Endothelial cell of umbilical vein (primary cell): ENCODE results near the gene NDUFAB1. TPM values are rescaled to one million over a fixed set of nuclear protein-coding genes. Genes with fewer than 3 reads are reported as not detected.

Experiments used
- BruUV-seq: library from RNA; stranded (reverse); fragments of 400-500 nt; replicated peaks from 2 replicates; lab custom pipeline; 2021; lab: Mats Ljungman, UMichigan
- CTCF ChIA-PET: fragments of 300-600, 350-600 bp; sonication (Branson Sonifier 250); formaldehyde crosslinking; loops from one replicate; lab custom pipeline; 2021; ENCODE audit warnings: antibody characterized with exemption, inconsistent platforms; lab: Charles Lee
- POLR2A ChIA-PET: fragments of 300-600, 350-600 bp; sonication (Branson Sonifier 250); formaldehyde crosslinking; loops from one replicate; lab custom pipeline; 2021; ENCODE audit warnings: antibody characterized with exemption, inconsistent platforms; lab: Charles Lee
- DNase-seq: peaks from one replicate; pipeline ENCODE4 v3.0.0-alpha.2; 2011; ENCODE audit warnings: low read depth, low spot score
- FAIRE-seq: peaks from 2 replicates; lab custom pipeline; 2011; peaks lifted over from hg19 to GRCh38; lab: Jason Lieb, UNC
- H2AFZ ChIP-seq: 2 replicates; pipeline ENCODE4 v1.6.0; 2012; ENCODE audit warnings: low read depth, low read length, control low read depth, inconsistent platforms
- H3K27ac ChIP-seq: 2 replicates; pipeline ENCODE4 v1.5.1; 2011; ENCODE audit warnings: low read depth, mild to moderate bottlenecking, control low read depth, low read length, moderate library complexity; ENCODE audit not compliant: insufficient read depth
- H3K27me3 ChIP-seq, 2 experiments: 2 replicates each; pipeline versions ENCODE4 v1.6.0 to v1.6.1; 2011; ENCODE audit warnings: low read length in 2 of 2, mixed read lengths in 1 of 2; ENCODE audit not compliant: control insufficient read depth in 2 of 2, insufficient read depth in 2 of 2
- H3K36me3 ChIP-seq, 2 experiments: 2 replicates in 1 of 2; 3 replicates in 1 of 2; pipeline ENCODE4 v1.5.1; 2011; ENCODE audit warnings: low read length in 2 of 2, mild to moderate bottlenecking in 1 of 2, moderate library complexity in 1 of 2; ENCODE audit not compliant: control insufficient read depth in 2 of 2, insufficient read depth in 2 of 2; ENCODE audit errors: extremely low read depth in 1 of 2
- H3K4me1 ChIP-seq: 3 replicates; pipeline ENCODE4 v1.5.1; 2011; ENCODE audit warnings: mild to moderate bottlenecking, low read length; ENCODE audit not compliant: control insufficient read depth, insufficient read depth; ENCODE audit errors: extremely low read depth
- H3K4me2 ChIP-seq: 2 replicates; pipeline ENCODE4 v1.6.1; 2011; ENCODE audit warnings: low read length, control low read depth, mixed read lengths; ENCODE audit not compliant: insufficient read depth
- H3K4me3 ChIP-seq, 3 experiments: fragments of 200-600 bp in 1 of 3; sonication (generic), shearing (Covaris generic) in 1 of 3; replicated peaks in 1 of 3; 2 replicates each; pipeline ENCODE4 v1.5.1; 2011 to 2016; ENCODE audit warnings: control low read depth in 3 of 3, low read length in 3 of 3, mild to moderate bottlenecking in 2 of 3, inconsistent platforms in 1 of 3, low read depth in 1 of 3, moderate library complexity in 1 of 3; ENCODE audit not compliant: insufficient read depth in 1 of 3
- H3K79me2 ChIP-seq: 2 replicates; pipeline ENCODE4 v1.6.0; 2012; ENCODE audit warnings: low read length, inconsistent platforms; ENCODE audit not compliant: control insufficient read depth, insufficient read depth
- H3K9ac ChIP-seq: replicated peaks from 2 replicates; pipeline ENCODE3; 2011; ENCODE audit warnings: low read length, control low read depth; ENCODE audit not compliant: insufficient read depth; ENCODE audit errors: extremely low read depth
- H3K9me1 ChIP-seq: replicated peaks from 3 replicates; pipeline ENCODE4 v1.6.0; 2011; ENCODE audit warnings: mild to moderate bottlenecking, low read length; ENCODE audit not compliant: control insufficient read depth, insufficient read depth; ENCODE audit errors: extremely low read depth
- H3K9me3 ChIP-seq: replicated peaks from 2 replicates; pipeline ENCODE4 v1.5.1; 2012; ENCODE audit warnings: low read length, inconsistent platforms; ENCODE audit not compliant: control insufficient read depth, insufficient read depth
- H4K20me1 ChIP-seq: replicated peaks from 2 replicates; pipeline ENCODE3; 2011; ENCODE audit warnings: mild to moderate bottlenecking, low read length; ENCODE audit not compliant: control insufficient read depth, insufficient read depth; ENCODE audit errors: extremely low read depth
- EZH2 ChIP-seq: IDR thresholded peaks from 2 replicates; pipeline ENCODE4 v1.6.1; 2012; ENCODE audit warnings: borderline replicate concordance, low read depth, mild to moderate bottlenecking, moderate library complexity, low read length, inconsistent platforms; ENCODE audit not compliant: severe bottlenecking
- FOS ChIP-seq: IDR thresholded peaks from 2 replicates; pipeline ENCODE4 v1.6.1; 2011; ENCODE audit warnings: mild to moderate bottlenecking, low read length, moderate library complexity, borderline replicate concordance; ENCODE audit not compliant: insufficient read depth
- GATA2 ChIP-seq: IDR thresholded peaks from 2 replicates; pipeline ENCODE4 v1.7.0; 2011; ENCODE audit warnings: low read depth, mild to moderate bottlenecking, moderate library complexity, mixed read lengths, low read length; ENCODE audit not compliant: insufficient read length, insufficient read depth
- JUN ChIP-seq: IDR thresholded peaks from 2 replicates; pipeline ENCODE4 v1.6.1; 2011; ENCODE audit warnings: borderline replicate concordance, low read depth; ENCODE audit not compliant: insufficient read length, insufficient read depth
- MYC ChIP-seq: IDR thresholded peaks from one replicate; pipeline ENCODE4 v1.6.1; 2011; ENCODE audit warnings: mild to moderate bottlenecking, low read depth, low read length
- POLR2A ChIP-seq: IDR thresholded peaks from 2 replicates; pipeline ENCODE4 v1.6.1; 2012; ENCODE audit warnings: low read depth, mild to moderate bottlenecking, control low read depth, low read length
- POLR2AphosphoS5 ChIP-seq: IDR thresholded peaks from 2 replicates; pipeline ENCODE4 v1.6.1; 2012; ENCODE audit warnings: low read depth, mild to moderate bottlenecking, control low read depth, low read length, moderate library complexity; ENCODE audit not compliant: insufficient read depth
- dilution Hi-C: fragments of 300-500 bp; cut with MboI; formaldehyde crosslinking; loops from one replicate; pipeline ENCODE4 v1.15.0; 2019; ENCODE audit warnings: low sequenced_read_pairs; ENCODE audit not compliant: extremely low pct_ligation_motif_present
- intact Hi-C: fragments of 100-400 bp; cut with micrococcal nuclease; formaldehyde crosslinking; loops from one replicate; pipeline ENCODE4 v1.10.0; 2022
- polyA plus RNA-seq, 4 experiments: library from polyadenylated mRNA; depleted of rRNA in 3 of 4; stranded (reverse) in 3 of 4; unstranded in 1 of 4; fragments of >200 nt; gene quantifications; 2 replicates each; pipeline versions ENCODE4 v1.2.1 to v1.2.3, GENCODE V29; 2011 to 2012; ENCODE audit warnings: missing spikeins in 1 of 4
- total RNA-seq: library from RNA; stranded (reverse); gene quantifications from 2 replicates; pipeline ENCODE4 v1.2.3, GENCODE V29; 2021
- TF ChIP-seq, protein P1 (sequence below), 2 donors: IDR thresholded peaks; 1 replicate in 1 of 2; 2 replicates in 1 of 2; pipeline ENCODE4 v1.5.1; 2011; ENCODE audit warnings: low read length in 2 of 2, mild to moderate bottlenecking in 2 of 2, moderate library complexity in 2 of 2, control low read depth in 1 of 2, inconsistent platforms in 1 of 2, low read depth in 1 of 2; ENCODE audit not compliant: insufficient read depth in 1 of 2; ENCODE audit errors: extremely low read depth in 1 of 2
- TF ChIP-seq, protein P2 (sequence below): IDR thresholded peaks from 2 replicates; pipeline ENCODE4 v1.6.1; 2011; ENCODE audit not compliant: insufficient read depth, insufficient read length

NDUFAB1 gene
- total and polyA plus RNA-seq, 2 donors (not counting 3 experiments of a cell fraction or from before 2014, with no cell fraction given), result 112 to 228 TPM

DNA sequence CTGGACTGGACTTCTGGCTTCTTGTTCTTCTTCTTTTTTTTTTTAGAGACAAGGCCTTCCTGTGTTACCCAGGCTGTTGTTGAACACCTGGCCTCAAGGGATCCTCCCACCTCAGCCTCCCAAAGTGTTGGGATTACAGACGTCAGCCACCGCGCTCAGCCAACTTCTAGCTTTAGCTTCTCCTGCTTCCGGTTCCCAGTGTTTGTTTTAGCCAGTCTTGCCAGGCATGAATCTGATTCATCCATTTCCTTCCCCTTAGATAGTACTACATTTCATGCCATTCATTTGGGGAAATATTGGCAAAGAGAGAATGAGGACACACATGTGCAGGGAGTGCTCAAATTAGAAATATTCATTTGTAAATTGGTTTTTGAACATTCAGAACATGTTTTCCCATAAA, 12.1 kb upstream of the NDUFAB1 start:
- no TSS peak for BruUV-seq
- ChIA-PET CTCF (interaction anchor here (1.0 to 2.4 kb wide), 2 partner anchors 11 to 86 kb away, joined by 3 to 12 read pairs; no protein-coding TSS in a partner anchor), POLR2A (no interaction called here)

More for the DNA sequence above, 12.1 kb upstream of the NDUFAB1 start:
- Histone ChIP-seq H3K9me3 (no peaks in the 10 kb centered on the region), H3K27me3 (no peaks in the 10 kb centered on the region), H3K27ac (peak overlapping the region; percentile 96), H3K36me3 (no peaks in the 10 kb centered on the region), H3K4me1 (peaks cover 13% of the 10 kb centered on the region), H2AFZ (peak overlapping the region; percentile 53), H3K9me1 (no peaks in the 10 kb centered on the region), H3K9ac (peak overlapping the region; percentile 74), H3K4me3 (peak overlapping the region in 1 of 3 experiments; percentile 28), H3K79me2 (no peaks in the 10 kb centered on the region), H4K20me1 (no peaks in the 10 kb centered on the region), H3K4me2 (peak overlapping the region; percentile 81)
- TF ChIP-seq EZH2, result no peak
- TF ChIP-seq, protein P1, sequence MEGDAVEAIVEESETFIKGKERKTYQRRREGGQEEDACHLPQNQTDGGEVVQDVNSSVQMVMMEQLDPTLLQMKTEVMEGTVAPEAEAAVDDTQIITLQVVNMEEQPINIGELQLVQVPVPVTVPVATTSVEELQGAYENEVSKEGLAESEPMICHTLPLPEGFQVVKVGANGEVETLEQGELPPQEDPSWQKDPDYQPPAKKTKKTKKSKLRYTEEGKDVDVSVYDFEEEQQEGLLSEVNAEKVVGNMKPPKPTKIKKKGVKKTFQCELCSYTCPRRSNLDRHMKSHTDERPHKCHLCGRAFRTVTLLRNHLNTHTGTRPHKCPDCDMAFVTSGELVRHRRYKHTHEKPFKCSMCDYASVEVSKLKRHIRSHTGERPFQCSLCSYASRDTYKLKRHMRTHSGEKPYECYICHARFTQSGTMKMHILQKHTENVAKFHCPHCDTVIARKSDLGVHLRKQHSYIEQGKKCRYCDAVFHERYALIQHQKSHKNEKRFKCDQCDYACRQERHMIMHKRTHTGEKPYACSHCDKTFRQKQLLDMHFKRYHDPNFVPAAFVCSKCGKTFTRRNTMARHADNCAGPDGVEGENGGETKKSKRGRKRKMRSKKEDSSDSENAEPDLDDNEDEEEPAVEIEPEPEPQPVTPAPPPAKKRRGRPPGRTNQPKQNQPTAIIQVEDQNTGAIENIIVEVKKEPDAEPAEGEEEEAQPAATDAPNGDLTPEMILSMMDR (IDR thresholded peaks at IDR 0.05; ENCODE audit: extremely low read depth in 1 of 2, insufficient read depth in 1 of 2, low read depth in 1 of 2, low read length in 2 of 2), result no peak
- TF ChIP-seq FOS, result peak; percentile 75
- TF ChIP-seq POLR2A, result peak; percentile 38
- peak; percentile 59 for TF ChIP-seq GATA2
- peak; percentile 89 for TF ChIP-seq JUN
- TF ChIP-seq POLR2AphosphoS5, result peak; percentile 84
- no peak for TF ChIP-seq MYC
- TF ChIP-seq, protein P2, sequence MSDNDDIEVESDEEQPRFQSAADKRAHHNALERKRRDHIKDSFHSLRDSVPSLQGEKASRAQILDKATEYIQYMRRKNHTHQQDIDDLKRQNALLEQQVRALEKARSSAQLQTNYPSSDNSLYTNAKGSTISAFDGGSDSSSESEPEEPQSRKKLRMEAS, result no peak
- intact Hi-C loops (loop anchor here (1.0 kb wide), 4 partner anchors 12 to 70 kb away; partner anchors contain the start of genes DCTN5, EARS2, NDUFAB1 and PALB2), dilution Hi-C loops (no loop called here)
- FAIRE-seq (peak; percentile 94), DNase-seq (peak; percentile 93)
